ENCODE measurements around the gene TDRD1. TPM values are rescaled to one million over a fixed set of nuclear protein-coding genes. Genes with fewer than 3 reads are reported as not detected.
A peak's percentile ranks its signal among the peaks of the same experiment; 100 is the strongest.

The TDRD1 gene
- total RNA-seq, 1 donor from 2014 or later = 2.1 TPM

DNA sequence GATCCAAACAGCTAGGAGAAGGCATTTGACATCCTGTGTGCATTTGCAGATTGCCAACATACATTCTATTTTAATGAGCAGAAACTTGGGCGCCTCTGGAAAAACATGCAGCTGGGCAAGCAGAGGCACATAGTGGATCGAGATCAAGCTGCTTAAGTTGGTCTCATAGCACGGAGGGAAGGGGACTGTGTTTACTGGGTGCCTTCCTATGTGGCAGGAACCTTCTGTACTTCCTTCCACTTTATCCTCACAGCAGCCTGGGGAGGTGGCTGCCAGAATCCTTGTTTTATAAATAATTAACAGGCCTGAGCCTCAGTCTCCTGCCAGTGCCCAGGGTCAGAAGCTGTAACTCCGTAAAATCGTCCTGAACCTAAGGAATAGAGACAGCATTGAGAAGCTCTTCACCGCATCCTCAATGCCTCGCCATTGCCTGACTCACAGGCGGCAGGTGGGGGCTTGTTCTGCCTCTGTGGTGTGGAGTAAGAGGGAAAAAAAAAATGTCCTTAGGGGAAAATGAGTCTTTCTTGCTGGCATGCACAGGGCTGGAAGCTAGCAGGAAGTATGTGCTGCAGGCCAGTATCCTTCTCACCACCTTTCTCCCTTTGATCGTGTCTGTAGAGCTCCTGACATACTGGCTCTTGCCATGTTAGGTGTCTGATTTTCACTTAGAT is 66.1 kb downstream of the TDRD1 start:
- peak; percentile 99 for DNase-seq (ENCODE audit: low read depth)
- no peak overlapping the region for H3K4me3 ChIP-seq (ENCODE audit: low read depth, low read length)
- peak; percentile 97 for FAIRE-seq
- no peaks in the 10 kb centered on the region for H3K27me3 ChIP-seq (ENCODE audit: control insufficient read depth, insufficient read depth, low read length)
- no peaks in the 10 kb centered on the region for H3K36me3 ChIP-seq (ENCODE audit: control insufficient read depth, insufficient read depth, low read length)
- TF ChIP-seq, protein P1, sequence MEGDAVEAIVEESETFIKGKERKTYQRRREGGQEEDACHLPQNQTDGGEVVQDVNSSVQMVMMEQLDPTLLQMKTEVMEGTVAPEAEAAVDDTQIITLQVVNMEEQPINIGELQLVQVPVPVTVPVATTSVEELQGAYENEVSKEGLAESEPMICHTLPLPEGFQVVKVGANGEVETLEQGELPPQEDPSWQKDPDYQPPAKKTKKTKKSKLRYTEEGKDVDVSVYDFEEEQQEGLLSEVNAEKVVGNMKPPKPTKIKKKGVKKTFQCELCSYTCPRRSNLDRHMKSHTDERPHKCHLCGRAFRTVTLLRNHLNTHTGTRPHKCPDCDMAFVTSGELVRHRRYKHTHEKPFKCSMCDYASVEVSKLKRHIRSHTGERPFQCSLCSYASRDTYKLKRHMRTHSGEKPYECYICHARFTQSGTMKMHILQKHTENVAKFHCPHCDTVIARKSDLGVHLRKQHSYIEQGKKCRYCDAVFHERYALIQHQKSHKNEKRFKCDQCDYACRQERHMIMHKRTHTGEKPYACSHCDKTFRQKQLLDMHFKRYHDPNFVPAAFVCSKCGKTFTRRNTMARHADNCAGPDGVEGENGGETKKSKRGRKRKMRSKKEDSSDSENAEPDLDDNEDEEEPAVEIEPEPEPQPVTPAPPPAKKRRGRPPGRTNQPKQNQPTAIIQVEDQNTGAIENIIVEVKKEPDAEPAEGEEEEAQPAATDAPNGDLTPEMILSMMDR (IDR thresholded peaks at IDR 0.05; ENCODE audit: insufficient read depth, low read length, severe bottlenecking) = no peak

DNA sequence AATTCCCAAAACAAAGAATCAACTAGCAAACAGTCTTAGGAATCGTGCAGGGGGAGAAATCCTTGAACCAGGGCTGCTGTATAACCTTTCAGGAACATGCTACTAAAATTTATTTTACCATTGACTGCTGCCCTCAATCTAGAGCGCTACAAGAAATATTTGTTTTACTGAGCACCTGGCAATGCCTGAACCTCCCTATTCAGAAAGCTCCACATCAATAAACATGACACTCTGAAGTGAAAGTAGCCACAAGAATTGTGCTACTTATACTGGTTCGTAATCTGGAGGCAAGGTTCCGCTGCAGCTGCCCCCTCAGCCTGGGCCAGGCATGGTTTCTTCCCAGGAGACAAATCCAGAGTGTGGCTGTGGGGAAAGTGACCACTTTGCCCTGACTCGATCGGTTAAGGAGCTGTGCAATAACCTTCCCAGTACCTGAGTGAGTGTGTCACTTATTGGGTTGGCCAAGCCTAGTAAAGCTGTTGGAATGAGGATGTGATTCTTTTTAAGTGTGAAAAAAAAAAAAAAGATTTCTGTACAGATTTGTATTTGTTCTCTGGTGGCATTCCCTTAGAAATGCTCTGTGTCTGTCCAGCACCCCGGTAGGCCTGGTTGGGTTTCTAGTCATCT is 67.6 kb downstream of the TDRD1 start:
- Histone ChIP-seq H3K4me3 (ENCODE audit: low read depth, low read length) (no peak overlapping the region), H3K36me3 (ENCODE audit: control insufficient read depth, insufficient read depth, low read length) (no peaks in the 10 kb centered on the region), H3K27me3 (ENCODE audit: control insufficient read depth, insufficient read depth, low read length) (no peaks in the 10 kb centered on the region)
- DNase-seq (ENCODE audit: low read depth) = peak; percentile 91
- TF ChIP-seq, protein P1 (IDR thresholded peaks at IDR 0.05; ENCODE audit: insufficient read depth, low read length, severe bottlenecking) = no peak
- no peak for FAIRE-seq

DNA sequence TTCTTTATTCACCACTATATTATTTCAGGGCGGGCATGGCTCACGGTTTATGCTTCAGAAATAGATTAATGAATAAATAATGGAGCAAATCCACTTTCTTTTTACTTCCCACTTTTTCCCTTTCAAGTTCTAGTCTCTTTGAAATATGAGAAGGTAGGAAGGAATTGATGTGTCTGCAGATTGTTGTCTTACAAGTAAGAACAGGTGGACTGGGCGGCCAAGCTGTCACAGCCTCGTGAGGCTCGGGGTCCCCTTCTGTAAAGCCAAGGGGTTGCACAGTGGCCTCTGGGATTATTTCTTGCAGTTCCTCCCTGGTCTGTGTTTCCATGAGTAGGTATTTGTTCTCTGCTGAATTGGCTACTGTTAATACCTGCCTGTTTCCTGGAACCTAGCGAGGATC is 71.1 kb downstream of the TDRD1 start:
- Histone ChIP-seq H3K36me3 (ENCODE audit: control insufficient read depth, insufficient read depth, low read length) (no peaks in the 10 kb centered on the region), H3K4me3 (ENCODE audit: low read depth, low read length) (no peak overlapping the region), H3K27me3 (ENCODE audit: control insufficient read depth, insufficient read depth, low read length) (no peaks in the 10 kb centered on the region)
- FAIRE-seq (no peak), DNase-seq (ENCODE audit: low read depth) (no peak)
- TF ChIP-seq, protein P1 (IDR thresholded peaks at IDR 0.05; ENCODE audit: insufficient read depth, low read length, severe bottlenecking) = no peak

DNA sequence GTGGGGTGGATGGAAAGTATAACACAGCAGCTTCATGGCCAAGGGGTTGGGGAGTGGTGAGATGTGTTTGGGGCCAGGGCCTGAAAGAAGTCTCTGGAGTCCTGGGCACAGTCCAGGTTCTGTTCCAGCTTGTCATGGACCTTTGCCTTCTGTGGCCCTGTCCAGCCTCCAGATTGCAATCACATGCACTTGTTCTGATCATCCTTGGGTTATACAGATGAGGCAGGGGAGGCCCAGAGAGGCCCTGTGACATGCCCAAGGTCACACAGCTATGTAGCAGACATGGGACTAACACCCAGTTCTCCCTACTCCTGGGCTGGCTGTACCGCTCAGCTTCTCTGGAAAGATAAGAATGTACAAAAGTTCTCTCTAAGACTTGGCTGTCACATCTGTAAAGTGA is 71.6 kb downstream of the TDRD1 start:
- TF ChIP-seq, protein P1 (IDR thresholded peaks at IDR 0.05; ENCODE audit: insufficient read depth, low read length, severe bottlenecking) = no peak
- no peak for DNase-seq (ENCODE audit: low read depth)
- Histone ChIP-seq H3K36me3 (ENCODE audit: control insufficient read depth, insufficient read depth, low read length) (no peaks in the 10 kb centered on the region), H3K4me3 (ENCODE audit: low read depth, low read length) (no peak overlapping the region), H3K27me3 (ENCODE audit: control insufficient read depth, insufficient read depth, low read length) (no peaks in the 10 kb centered on the region)
- FAIRE-seq = peak; percentile 7

DNA sequence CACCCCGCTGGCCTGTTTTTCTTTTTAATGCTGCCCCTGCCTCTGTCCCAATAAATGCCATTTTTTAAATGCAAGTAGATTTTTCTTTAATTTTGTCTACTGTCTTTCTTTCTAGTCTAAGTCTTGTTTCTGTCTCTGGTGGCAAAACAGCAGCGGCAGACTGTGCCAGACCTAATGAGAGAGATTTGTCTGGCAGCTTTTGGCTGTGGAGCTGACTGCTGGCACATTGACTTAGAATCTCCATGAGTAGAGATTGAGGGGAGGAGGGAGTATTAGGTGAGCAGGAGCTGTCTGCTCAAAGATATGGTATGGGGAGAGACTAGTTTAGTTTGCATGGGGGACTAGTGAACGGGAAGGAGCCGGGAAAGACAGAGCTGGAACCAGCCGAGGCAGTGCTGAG is 72.9 kb downstream of the TDRD1 start:
- TF ChIP-seq, protein P1 (IDR thresholded peaks at IDR 0.05; ENCODE audit: insufficient read depth, low read length, severe bottlenecking) = no peak
- Histone ChIP-seq H3K36me3 (ENCODE audit: control insufficient read depth, insufficient read depth, low read length) (no peaks in the 10 kb centered on the region), H3K4me3 (ENCODE audit: low read depth, low read length) (no peak overlapping the region), H3K27me3 (ENCODE audit: control insufficient read depth, insufficient read depth, low read length) (no peaks in the 10 kb centered on the region)
- DNase-seq (ENCODE audit: low read depth) (no peak), FAIRE-seq (peak; percentile 7)
